SHP77 treated with DMSO at 0.1 percent for 48 hours (cell line): ENCODE data around the gene LCAT.
"Not testable (repeated sequence)": the region's sequence is repeated elsewhere in the genome, so short reads cannot be mapped to it uniquely, and the experiment has no call there.

ENCODE experiments used
- DNase-seq: peaks from one replicate; lab custom pipeline; 2025; lab: John Stamatoyannopoulos, UW

LCAT gene, protein sequence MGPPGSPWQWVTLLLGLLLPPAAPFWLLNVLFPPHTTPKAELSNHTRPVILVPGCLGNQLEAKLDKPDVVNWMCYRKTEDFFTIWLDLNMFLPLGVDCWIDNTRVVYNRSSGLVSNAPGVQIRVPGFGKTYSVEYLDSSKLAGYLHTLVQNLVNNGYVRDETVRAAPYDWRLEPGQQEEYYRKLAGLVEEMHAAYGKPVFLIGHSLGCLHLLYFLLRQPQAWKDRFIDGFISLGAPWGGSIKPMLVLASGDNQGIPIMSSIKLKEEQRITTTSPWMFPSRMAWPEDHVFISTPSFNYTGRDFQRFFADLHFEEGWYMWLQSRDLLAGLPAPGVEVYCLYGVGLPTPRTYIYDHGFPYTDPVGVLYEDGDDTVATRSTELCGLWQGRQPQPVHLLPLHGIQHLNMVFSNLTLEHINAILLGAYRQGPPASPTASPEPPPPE

DNA sequence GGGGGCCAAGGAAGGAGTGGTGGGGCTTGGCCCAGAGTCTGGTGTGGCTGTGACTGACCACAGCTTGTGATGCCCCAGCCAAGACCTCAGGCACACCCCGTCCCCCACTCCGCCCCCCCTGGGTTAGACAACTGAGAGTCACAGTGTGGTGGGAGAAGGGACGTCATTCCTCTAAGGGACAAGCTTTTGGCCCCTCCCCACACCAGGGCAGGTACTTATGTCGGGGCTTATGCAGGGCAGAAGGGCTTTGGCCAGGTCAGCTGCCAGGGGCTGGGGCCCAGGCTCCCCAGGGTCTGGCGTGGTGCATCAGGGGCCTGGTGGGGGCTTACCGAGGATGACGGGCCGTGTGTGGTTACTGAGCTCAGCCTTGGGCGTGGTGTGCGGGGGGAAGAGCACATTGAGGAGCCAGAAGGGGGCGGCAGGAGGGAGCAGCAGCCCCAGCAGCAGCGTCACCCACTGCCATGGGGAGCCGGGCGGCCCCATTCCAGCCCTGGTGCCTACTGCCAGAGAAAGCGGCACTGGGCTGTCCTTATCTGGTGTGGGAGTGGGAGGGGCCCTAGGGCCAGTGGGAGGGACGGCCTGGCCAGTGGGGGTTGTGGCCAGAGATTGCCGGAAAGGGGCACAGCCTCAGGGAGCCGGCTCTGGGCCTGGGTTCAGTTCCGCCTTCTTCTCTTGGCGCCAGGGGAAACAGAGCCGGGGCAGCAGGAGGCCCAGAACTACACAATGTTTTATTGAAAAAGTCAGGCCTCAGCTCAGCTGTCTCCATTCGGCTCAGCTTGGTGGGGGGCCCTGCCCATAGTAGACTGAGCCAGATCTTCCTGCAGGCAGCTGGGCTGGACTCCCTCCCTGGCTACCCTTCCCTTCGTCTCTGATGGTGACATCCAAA, at the start of gene LCAT:
TSS of gene LCAT (minus strand) at position 502 of the 886 bp plus-strand sequence. CDS start at position 483, 19 bp downstream.
- DNase-seq: no peak

DNA sequence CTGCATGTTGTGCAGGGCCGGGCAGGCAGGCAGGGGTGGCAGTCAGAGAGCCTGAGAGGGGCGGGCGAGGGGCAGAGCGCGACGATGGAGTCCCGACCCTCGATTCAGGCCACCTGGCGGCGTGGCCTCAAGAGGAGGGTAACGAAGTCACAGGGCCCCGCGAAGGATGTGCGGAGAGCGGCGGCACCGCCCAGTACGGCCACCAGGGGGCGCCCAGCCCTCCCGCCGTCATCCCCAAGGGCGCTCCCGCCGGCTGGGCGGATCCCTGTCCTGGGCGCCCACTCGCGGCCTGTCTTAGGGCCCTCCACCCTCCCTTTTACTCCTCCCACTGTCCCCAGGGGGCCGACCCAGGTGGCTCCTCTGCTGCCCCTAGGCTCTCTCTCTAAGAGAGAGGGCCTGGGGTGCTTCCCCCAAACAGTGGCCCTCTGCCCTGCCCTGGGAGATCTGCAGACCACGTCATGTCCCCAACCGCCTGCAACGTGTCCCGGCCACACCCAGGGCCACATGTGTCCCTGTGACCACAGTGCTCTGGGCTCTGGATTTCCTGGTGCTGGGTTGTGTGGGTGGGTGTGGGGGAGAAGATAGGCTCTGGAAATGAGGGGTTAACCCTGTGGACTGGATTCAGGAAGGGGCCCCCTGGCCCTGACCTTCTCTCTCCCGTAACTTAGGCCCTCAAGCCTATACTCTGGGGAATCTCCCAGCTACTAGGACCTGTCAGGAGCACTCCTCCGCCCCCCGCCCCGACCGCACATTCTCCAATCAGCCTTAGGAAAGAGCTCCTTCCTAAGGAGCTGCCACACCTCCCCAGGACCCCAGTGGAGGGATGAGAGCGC, 49.5 kb upstream of the LCAT start:
- DNase-seq: peak; percentile 41

DNA sequence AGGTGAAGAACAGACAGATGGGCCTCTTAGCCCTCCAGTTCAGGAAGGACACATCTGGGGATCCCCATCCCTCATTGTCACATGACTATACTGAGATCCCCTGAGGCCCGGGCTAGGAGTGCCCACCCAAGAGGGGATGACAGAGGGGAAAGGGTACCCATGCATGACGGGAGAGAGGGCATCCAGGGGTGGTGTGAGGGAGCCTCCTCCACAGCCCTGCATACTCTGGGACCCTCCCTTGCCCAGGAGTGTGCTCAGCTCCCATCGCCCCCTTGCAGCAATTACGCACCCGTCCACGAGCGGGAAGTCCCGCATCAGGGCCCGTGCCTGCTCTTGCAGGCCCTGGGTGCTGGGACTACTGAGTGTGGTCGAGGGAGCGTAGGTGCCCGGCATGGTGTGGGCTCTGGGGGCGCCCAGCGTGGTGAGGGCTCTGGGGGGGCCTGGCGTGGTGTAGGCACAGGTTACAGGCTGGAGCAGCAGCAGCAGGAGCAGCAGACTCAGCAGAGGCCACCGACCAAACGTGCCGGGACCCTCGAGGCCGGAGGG, 48.8 kb upstream of the LCAT start:
- no peak for DNase-seq

DNA sequence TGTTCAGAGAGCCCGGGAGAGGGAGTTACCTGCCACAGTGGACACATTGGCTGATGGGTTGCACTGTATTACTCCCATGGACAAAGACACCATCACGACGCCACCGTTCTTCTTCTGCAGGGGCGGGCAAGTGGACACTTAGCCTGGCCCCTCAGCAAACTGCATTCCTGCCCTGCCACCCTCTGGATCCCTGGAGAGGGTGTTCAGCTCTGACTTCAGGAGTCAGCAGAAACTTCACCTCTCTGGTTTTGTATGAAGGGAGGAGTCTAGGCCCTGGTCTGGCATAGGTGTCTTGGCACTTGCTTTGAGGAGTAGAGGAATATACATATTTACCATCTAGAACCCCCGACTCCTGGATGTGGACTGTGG, 46.1 kb upstream of the LCAT start:
- DNase-seq: no peak

GRCh38 chr16:67989322-67990017, 45.5 kb upstream of the LCAT start:
- no peak for DNase-seq

DNA sequence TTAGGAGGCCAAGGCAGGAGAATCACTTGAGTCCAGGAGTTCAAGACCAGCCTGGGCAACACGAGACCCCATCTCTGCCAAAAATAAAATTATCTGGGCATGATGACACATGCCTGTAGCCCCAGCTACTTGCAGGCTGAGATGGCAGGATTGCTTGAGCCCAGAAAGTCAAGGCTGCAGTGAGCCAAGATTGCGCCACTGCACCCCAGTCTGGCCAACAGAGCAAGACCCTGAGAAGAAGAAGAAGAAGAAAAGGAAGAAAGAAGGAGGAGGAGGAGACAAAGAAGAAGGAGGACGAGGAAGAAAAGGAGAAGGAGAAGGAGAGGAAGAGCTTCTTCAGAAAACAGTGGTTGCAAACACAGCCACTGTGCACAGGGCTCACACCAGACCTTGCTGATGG, 44.8 kb upstream of the LCAT start:
- DNase-seq: no peak

DNA sequence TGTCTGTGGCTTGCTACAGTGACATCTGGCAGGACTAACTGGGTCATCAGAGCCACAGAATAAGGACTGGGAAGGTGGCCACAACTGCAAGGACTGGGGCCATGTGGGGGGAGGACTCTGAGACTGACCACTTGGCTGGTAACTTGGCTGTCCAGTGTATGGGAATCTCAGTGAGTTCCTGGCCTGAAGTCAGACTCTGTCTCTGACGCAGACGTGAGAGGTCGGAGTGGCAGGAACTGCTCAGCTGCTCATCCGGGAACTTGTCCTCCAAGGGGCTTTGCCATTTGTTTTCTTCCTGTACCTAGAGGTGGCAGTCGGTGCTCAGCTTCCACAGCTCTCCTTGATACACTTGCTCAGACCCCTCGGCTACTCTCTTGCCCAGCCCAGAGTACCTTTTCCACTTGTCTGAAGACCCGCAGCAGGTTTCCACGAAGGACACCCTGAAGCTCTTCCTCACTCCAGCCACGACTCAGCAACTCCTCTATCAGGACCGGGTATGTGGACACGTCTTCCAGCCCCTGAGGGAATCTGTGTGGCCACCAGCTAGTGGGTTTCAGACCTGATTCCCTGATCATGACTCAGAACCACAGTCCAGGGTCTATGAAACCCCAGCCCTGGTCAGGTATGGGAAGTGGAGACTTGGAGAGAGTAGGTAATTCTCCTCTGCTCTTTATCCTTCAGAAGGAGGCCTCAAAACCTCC, 43.7 kb upstream of the LCAT start:
- DNase-seq: no peak

DNA sequence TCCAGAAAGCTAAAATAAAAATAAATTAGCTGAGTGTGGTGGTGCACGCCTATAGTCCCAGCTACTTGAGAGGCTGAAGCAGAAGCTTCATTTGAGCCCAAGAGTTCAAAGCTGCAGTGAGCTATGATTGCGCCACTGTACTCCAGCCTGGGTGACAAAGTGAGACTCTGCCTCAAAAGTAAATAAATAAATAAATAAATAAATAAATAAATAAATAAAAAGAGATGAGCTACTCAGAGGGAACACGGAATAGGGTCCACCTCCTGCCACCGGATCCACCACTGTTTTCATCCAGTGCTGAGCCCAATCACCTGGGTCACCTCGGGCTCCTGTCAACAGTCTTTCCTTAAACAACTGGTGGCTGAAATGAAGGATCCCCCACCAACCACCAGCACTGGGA, 43.0 kb upstream of the LCAT start:
- no peak for DNase-seq

GRCh38 chr16:67982011-67982696, 38.2 kb upstream of the LCAT start:
- no peak for DNase-seq

GRCh38 chr16:67979955-67980678, 36.2 kb upstream of the LCAT start, which contains the start of gene DPEP3:
TSS of gene DPEP3 (minus strand) at chr16:67980499. CDS start at chr16:67980380, 119 bp downstream.
- no peak for DNase-seq

DNA sequence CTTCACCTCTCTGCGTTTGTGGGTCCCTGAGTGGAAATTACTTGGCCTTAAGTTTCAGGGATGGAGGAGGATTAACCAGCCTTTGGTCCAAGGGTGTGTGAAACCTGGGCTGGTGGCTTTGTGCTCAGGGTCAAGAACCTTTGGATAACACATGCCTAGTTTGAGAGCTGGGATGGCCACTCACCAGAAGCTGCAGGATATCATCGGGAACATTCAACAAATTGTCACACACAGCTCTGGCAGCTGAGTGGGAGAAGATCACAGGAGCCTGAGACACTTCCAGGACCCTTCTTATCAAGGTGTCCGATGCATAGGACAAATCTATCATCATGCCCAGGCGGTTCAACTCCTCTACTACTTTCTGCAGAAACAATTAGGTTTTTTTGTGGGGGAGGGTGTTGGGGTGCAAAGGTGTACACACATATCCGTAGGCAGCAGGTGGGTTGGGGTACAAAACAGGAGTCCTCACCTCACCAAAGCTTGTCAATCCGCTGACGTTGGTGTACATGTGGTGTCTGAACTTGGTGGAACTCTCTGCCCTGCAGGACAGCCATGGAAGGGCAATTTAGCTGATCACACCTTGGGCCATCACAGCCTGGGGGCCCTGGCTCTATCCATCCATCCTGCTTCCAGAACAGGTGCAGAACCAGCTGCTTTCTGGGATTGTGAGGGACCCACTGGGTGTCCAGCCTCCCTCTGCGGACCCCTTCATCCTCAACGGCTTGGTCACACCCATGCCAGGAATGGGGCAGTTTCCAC, 33.7 kb upstream of the LCAT start:
- no peak for DNase-seq

- DNase-seq: no peak
Measured at GRCh38 chr16:67977005-67977404, 33.1 kb upstream of the LCAT start.

DNA sequence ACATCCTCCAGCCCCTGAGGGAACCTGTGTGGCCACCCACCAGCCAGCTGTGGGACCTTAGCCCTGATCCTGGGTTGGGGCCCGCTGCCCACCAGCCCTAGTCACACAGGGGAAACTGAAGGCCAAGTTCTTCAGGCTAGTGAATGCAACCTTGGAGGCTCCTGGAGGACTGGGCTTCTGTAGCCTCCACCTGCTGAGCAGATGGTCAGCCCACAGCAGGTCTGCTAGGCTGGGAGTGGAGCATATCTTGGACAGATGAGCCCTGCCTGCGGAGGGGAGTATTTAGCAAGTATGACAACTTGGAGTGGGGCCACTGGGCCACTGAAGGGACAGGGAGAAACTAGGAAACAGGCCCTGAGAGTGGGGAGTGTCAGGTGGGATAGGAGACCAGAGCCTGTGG, 32.3 kb upstream of the LCAT start:
- no peak for DNase-seq

DNA sequence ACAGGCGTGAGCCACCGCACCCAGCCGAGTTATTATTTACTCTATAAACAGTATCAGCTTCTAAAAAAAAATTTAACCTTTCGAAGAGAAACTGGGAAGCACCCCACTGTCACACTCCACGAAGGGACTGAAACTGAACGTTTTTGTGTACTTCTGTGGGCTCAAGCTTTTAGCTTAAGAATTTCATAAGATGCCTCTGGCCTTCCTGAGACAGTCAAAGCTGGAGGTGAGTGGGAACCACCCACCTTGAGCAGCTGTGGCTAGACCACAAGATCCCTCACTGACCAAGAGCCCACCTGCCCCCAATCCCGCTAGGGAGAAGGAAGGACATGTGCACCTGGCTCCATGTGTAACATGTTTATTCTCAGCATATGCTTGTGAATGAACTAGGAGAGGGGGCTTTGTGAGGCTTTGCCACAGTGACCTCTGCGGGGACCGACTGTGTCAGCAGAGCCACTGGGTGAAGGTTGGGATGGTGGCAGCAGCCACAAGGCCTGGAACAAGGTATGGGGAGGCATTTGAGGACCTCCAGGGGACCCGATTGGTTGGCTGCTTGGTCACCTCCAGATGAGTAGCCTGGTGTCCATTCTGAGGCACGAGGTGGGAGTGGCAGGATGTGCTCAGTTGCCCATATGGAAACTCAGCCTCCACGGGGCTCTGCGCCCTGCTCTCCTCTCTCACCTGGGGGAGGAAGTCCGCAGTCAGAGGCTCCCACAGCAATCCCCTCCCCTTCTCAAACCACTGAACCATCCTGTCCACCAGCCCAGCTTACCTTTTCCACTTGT, 31.6 kb upstream of the LCAT start:
- no peak for DNase-seq

GRCh38 chr16:67972285-67972684, 28.4 kb upstream of the LCAT start:
- DNase-seq: not testable (repeated sequence)

- no peak for DNase-seq
Measured at GRCh38 chr16:67971111-67971510, 27.2 kb upstream of the LCAT start.

DNA sequence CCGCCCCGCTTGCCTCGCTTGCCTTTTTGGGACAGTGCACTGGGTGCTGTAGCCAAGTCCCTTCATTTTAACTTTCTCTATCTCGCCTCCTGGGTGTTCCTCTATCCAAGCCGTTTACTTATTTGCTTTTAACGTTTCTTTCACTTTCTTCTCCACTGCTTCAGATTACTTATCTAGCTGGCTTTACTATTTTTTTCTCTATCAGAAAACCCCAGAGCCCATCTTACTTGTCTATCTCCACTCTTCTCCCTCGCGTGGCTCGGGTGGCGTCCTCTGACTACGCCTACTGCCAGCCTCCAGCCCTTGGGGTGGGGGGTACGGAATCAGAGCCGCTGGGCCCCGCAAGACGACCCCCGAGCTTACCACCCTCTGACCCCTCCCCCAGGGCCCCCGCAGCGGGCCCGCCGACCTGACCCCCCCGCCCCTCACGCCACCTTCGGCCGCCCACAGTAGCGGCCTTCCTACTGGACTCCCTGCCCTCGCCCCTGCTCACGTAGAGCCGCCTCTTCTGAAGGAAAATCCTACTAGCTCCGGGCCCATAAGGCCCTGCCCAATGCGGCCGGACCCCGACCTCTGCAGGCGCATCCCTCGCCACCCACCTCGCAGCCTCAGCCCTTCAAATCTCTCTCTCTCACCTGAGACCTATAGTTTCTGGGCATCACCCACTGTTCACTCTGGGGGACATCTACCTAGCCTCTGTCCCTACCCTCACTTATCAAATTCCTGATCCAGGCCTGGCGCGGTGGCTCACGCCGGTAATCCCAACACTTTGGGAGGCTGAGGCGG, 25.5 kb upstream of the LCAT start:
- no peak for DNase-seq
